B cell (primary cell): ENCODE data around the gene ANKRD17. TPM values are rescaled to one million over a fixed set of nuclear protein-coding genes. Genes with fewer than 3 reads are reported as not detected.
A peak's percentile ranks its signal among the peaks of the same experiment; 100 is the strongest.

ENCODE experiments used
- ATAC-seq: fragments of 200-7000 bp; cut with Tn5 transposase; one replicate; pipeline ENCODE4 v1.10.0; 2021; ENCODE audit warnings: low read depth, mild to moderate bottlenecking, moderate number of reproducible peaks, moderate library complexity
- CTCF ChIA-PET: fragments of 350-600 bp; sonication (Branson Sonifier 250); formaldehyde crosslinking; loops from one replicate; lab custom pipeline; 2021; ENCODE audit warnings: antibody characterized with exemption, inconsistent platforms; lab: Charles Lee
- POLR2A ChIA-PET: fragments of 350-600 bp; sonication (Branson Sonifier 250); formaldehyde crosslinking; loops from one replicate; lab custom pipeline; 2021; ENCODE audit warnings: antibody characterized with exemption; lab: Charles Lee
- DNase-seq: peaks from one replicate; pipeline ENCODE4 v3.0.0; 2013
- H2AFZ ChIP-seq: 2 replicates; pipeline ENCODE4 v1.6.1; 2012; ENCODE audit warnings: mild to moderate bottlenecking, low read depth, low read length; ENCODE audit not compliant: insufficient read depth, poor library complexity, severe bottlenecking
- H3K27ac ChIP-seq, 2 donors: 1 replicate in 1 of 2; 2 replicates in 1 of 2; pipeline ENCODE4 v1.5.1; 2012 to 2013; ENCODE audit warnings: low read length in 2 of 2, mild to moderate bottlenecking in 2 of 2, moderate library complexity in 1 of 2
- H3K27me3 ChIP-seq, 4 experiments: fragments of 200-600 bp in 1 of 4; sonication (generic) in 1 of 4; replicated peaks in 1 of 4; 1 replicate in 2 of 4; 2 replicates in 2 of 4; pipeline versions ENCODE4 v1.6.1 to v1.7.0; 2013 to 2016; ENCODE audit warnings: low read length in 3 of 4, mild to moderate bottlenecking in 2 of 4, mixed read lengths in 1 of 4, moderate library complexity in 1 of 4; ENCODE audit not compliant: insufficient read depth in 4 of 4, control insufficient read depth in 3 of 4; ENCODE audit errors: control extremely low read depth in 1 of 4
- H3K36me3 ChIP-seq, 2 experiments: replicated peaks in 1 of 2; 1 replicate in 1 of 2; 2 replicates in 1 of 2; pipeline versions ENCODE4 v1.6.1 to v1.7.1; 2013; ENCODE audit warnings: low read length in 1 of 2; ENCODE audit not compliant: insufficient read depth in 2 of 2, control insufficient read depth in 1 of 2; ENCODE audit errors: control extremely low read depth in 1 of 2, extremely low read depth in 1 of 2
- H3K4me1 ChIP-seq, 2 donors: fragments of 200-600 bp in 1 of 2; sonication (generic) in 1 of 2; 1 replicate in 1 of 2; 2 replicates in 1 of 2; pipeline versions ENCODE4 v1.5.1 to v1.6.1; 2013 to 2017; ENCODE audit warnings: low read length in 2 of 2; ENCODE audit not compliant: control insufficient read depth in 2 of 2, insufficient read depth in 2 of 2
- H3K4me2 ChIP-seq: replicated peaks from 2 replicates; pipeline ENCODE3; 2012; ENCODE audit warnings: mild to moderate bottlenecking, low read depth, low read length; ENCODE audit not compliant: poor library complexity, severe bottlenecking
- H3K4me3 ChIP-seq, 5 experiments: fragments of 200-600 bp in 1 of 5; sonication (generic) in 1 of 5; 1 replicate in 3 of 5; 2 replicates in 2 of 5; pipeline versions ENCODE4 v1.5.1 to v1.7.0; 2011 to 2016; ENCODE audit warnings: low read length in 4 of 5, mild to moderate bottlenecking in 4 of 5, low read depth in 2 of 5, control low read depth in 1 of 5, moderate library complexity in 1 of 5; ENCODE audit not compliant: insufficient read depth in 1 of 5; ENCODE audit errors: control extremely low read depth in 1 of 5, extremely low read depth in 1 of 5
- H3K79me2 ChIP-seq: fragments of 200-600 bp; sonication (generic); one replicate; pipeline ENCODE4 v1.6.0; 2016; ENCODE audit warnings: low read length; ENCODE audit not compliant: control insufficient read depth, insufficient read depth
- H3K9ac ChIP-seq: fragments of 200-600 bp; sonication (generic); 2 replicates; pipeline ENCODE4 v1.6.1; 2017; ENCODE audit warnings: mild to moderate bottlenecking, low read length, moderate library complexity
- H3K9me3 ChIP-seq, 3 donors: one replicate each; pipeline versions ENCODE4 v1.6.1 to v1.7.1; 2013; ENCODE audit warnings: low read length in 2 of 3; ENCODE audit not compliant: control insufficient read depth in 2 of 3, insufficient read depth in 1 of 3; ENCODE audit errors: control extremely low read depth in 1 of 3
- H4K20me1 ChIP-seq: 2 replicates; pipeline ENCODE4 v1.6.0; 2012; ENCODE audit warnings: mild to moderate bottlenecking, low read length; ENCODE audit not compliant: insufficient read depth, control insufficient read depth, poor library complexity, severe bottlenecking
- H3K27ac Mint-ChIP-seq: one replicate; pipeline ENCODE4 v1.8.0; 2021; ENCODE audit warnings: mixed read lengths
- H3K27me3 Mint-ChIP-seq: one replicate; pipeline ENCODE4 v1.8.0; 2021; ENCODE audit warnings: mixed read lengths
- H3K4me1 Mint-ChIP-seq: one replicate; pipeline ENCODE4 v1.8.0; 2021; ENCODE audit warnings: mixed read lengths
- H3K4me3 Mint-ChIP-seq: one replicate; pipeline ENCODE4 v1.8.0; 2021; ENCODE audit warnings: mixed read lengths
- H3K9me3 Mint-ChIP-seq: one replicate; pipeline ENCODE4 v1.8.0; 2022; ENCODE audit warnings: mixed read lengths; ENCODE audit not compliant: insufficient read depth
- CTCF ChIP-seq: fragments of 200-600 bp; IDR thresholded peaks from one replicate; pipeline ENCODE4 v1.8.0; 2022; ENCODE audit warnings: antibody characterized with exemption, mild to moderate bottlenecking
- EZH2 ChIP-seq: IDR thresholded peaks from 2 replicates; pipeline ENCODE4 v1.6.1; 2012; ENCODE audit warnings: borderline replicate concordance, low read depth, mild to moderate bottlenecking, moderate library complexity, low read length; ENCODE audit not compliant: insufficient read depth, poor library complexity, severe bottlenecking
- WGBS: methylation state at CpG from one replicate; pipeline ENCODE4 v1.1.5; 2013; ENCODE audit warnings: missing lambda C conversion rate; ENCODE audit not compliant: insufficient coverage; 5-methylcytosine and 5-hydroxymethylcytosine counted together
- intact Hi-C: fragments of 100-400 bp; cut with micrococcal nuclease; formaldehyde crosslinking; loops from one replicate; pipeline ENCODE4 v1.10.0; 2022
- polyA plus RNA-seq: library from polyadenylated mRNA; depleted of rRNA; stranded (reverse); fragments of >200 nt; gene quantifications from 2 replicates; pipeline ENCODE4 v1.2.3, GENCODE V29; 2012
- total RNA-seq, 2 donors: library from RNA; stranded (reverse); fragments of 120-200 nt in 1 of 2; gene quantifications; 1 replicate in 1 of 2; 2 replicates in 1 of 2; pipeline versions ENCODE4 v1.2.3 to v1.2.4, GENCODE V29; 2013 to 2022

The ANKRD17 gene
- total and polyA plus RNA-seq, 2 donors (not counting 1 experiment from before 2014, with no cell fraction given): 15.8 to 69.4 TPM

- Histone ChIP-seq H3K27ac (no peak overlapping the region), H3K36me3 (no peaks in the 10 kb centered on the region), H3K9ac (no peak overlapping the region), H3K4me2 (no peak overlapping the region), H3K79me2 (peaks cover 84% of the 10 kb centered on the region), H2AFZ (no peak overlapping the region), H3K27me3 (no peaks in the 10 kb centered on the region), H3K9me3 (no peaks in the 10 kb centered on the region), H4K20me1 (peaks cover 4% of the 10 kb centered on the region), H3K4me3 (no peak overlapping the region), H3K4me1 (peaks cover 6 to 14% of the 10 kb centered on the region in 2 donors)
- no CpG with 5 or more reads among the region's 1 CpG for WGBS
- ATAC-seq (no peak), DNase-seq (no peak)
- no peaks in the 10 kb centered on the region for H3K9me3 Mint-ChIP-seq
- POLR2A ChIA-PET: no interaction called here
- no peak overlapping the region for H3K4me3 Mint-ChIP-seq
- no peak overlapping the region for H3K27ac Mint-ChIP-seq
- CTCF ChIA-PET: interaction anchor here (1.2 kb wide), 1 partner anchor 58 kb away, joined by 3 read pairs; no protein-coding TSS in a partner anchor
- intact Hi-C loops: no loop called here
- no peak for TF ChIP-seq CTCF
- TF ChIP-seq EZH2: no peak
- no peaks in the 10 kb centered on the region for H3K27me3 Mint-ChIP-seq
- H3K4me1 Mint-ChIP-seq: peaks cover 19% of the 10 kb centered on the region
These were observed 61.4 kb downstream of the ANKRD17 start for GRCh38 chr4:73197220-73197619.

- no peaks in the 10 kb centered on the region for H3K27me3 Mint-ChIP-seq
- peaks cover 6 to 14% of the 10 kb centered on the region in 2 donors for H3K4me1 ChIP-seq
- H2AFZ ChIP-seq: no peak overlapping the region
- no peaks in the 10 kb centered on the region for H3K9me3 Mint-ChIP-seq
- no peaks in the 10 kb centered on the region for H4K20me1 ChIP-seq
- peaks cover 18% of the 10 kb centered on the region for H3K4me1 Mint-ChIP-seq
- DNase-seq (no peak), ATAC-seq (no peak)
- H3K27me3 ChIP-seq: no peaks in the 10 kb centered on the region
- peaks cover 0 to 1% (median 0%) of the 10 kb centered on the region in 3 donors for H3K9me3 ChIP-seq
- peaks cover 0 to 2% of the 10 kb centered on the region in 2 experiments for H3K36me3 ChIP-seq
- H3K27ac Mint-ChIP-seq: no peak overlapping the region
- intact Hi-C loops: loop anchor here (5.0 kb wide), 1 partner anchor 127 kb away; the partner anchor contains the start of gene COX18
- H3K9ac ChIP-seq: no peak overlapping the region
- no peak overlapping the region for H3K4me3 ChIP-seq
- peak overlapping the region; percentile 10 for H3K4me3 Mint-ChIP-seq
- ChIA-PET POLR2A (no interaction called here), CTCF (no interaction called here)
- H3K79me2 ChIP-seq: peaks cover 80% of the 10 kb centered on the region
- no CpG with 5 or more reads among the region's 2 CpGs for WGBS
- peak overlapping the region in 1 of 2 donors; percentile 55 for H3K27ac ChIP-seq
- no peak overlapping the region for H3K4me2 ChIP-seq
- TF ChIP-seq EZH2 (no peak), CTCF (no peak)
These were observed 64.5 kb downstream of the ANKRD17 start for GRCh38 chr4:73194064-73194463.
